KMS-11 (cell line): ENCODE measurements around the gene TOP1.

Experiments used
- H2AFZ ChIP-seq: fragments of 200-600 bp; sonication (generic); 2 replicates; pipeline ENCODE4 v1.6.1; 2016; ENCODE audit warnings: antibody characterized with exemption, mixed run types, low read depth
- H3K27ac ChIP-seq: fragments of 200-600 bp; sonication (generic); 2 replicates; pipeline ENCODE4 v1.6.1; 2016; ENCODE audit warnings: mild to moderate bottlenecking, mixed run types
- H3K27me3 ChIP-seq: fragments of 200-600 bp; sonication (generic); 2 replicates; pipeline ENCODE4 v1.6.1; 2017; ENCODE audit warnings: mild to moderate bottlenecking, low read depth, mixed run types, moderate library complexity; ENCODE audit not compliant: insufficient read depth
- H3K36me3 ChIP-seq: fragments of 200-600 bp; sonication (generic); 2 replicates; pipeline ENCODE4 v1.6.1; 2017; ENCODE audit warnings: mild to moderate bottlenecking, mixed run types; ENCODE audit not compliant: insufficient read depth
- H3K4me1 ChIP-seq: fragments of 200-600 bp; sonication (generic); 2 replicates; pipeline ENCODE4 v1.6.1; 2016; ENCODE audit warnings: mild to moderate bottlenecking, low read depth, mixed run types; ENCODE audit not compliant: poor library complexity, severe bottlenecking
- H3K4me2 ChIP-seq: fragments of 200-600 bp; sonication (generic); 2 replicates; pipeline ENCODE4 v1.7.0; 2016; ENCODE audit warnings: mild to moderate bottlenecking, mixed run types
- H3K4me3 ChIP-seq: fragments of 200-600 bp; sonication (generic); IDR thresholded peaks from 2 replicates; pipeline ENCODE4 v1.6.1; 2017; ENCODE audit warnings: low read depth, low read length, mixed read lengths; ENCODE audit not compliant: insufficient read depth
- H3K79me2 ChIP-seq: fragments of 200-600 bp; sonication (generic); 2 replicates; pipeline ENCODE4 v1.6.1; 2016; ENCODE audit warnings: low read depth, mixed run types; ENCODE audit not compliant: insufficient read depth
- H3K9ac ChIP-seq: fragments of 200-600 bp; sonication (generic); 2 replicates; pipeline ENCODE4 v1.6.1; 2016; ENCODE audit warnings: mild to moderate bottlenecking, mixed run types
- H4K20me1 ChIP-seq: fragments of 200-600 bp; sonication (generic); 2 replicates; pipeline ENCODE4 v1.6.1; 2016; ENCODE audit warnings: mild to moderate bottlenecking, mixed run types; ENCODE audit not compliant: insufficient read depth
- TF ChIP-seq, protein P1 (sequence below): fragments of 200-600 bp; sonication (generic); conservative IDR thresholded peaks from 2 replicates; pipeline ENCODE4 v1.6.1; 2017; ENCODE audit warnings: low read depth, mild to moderate bottlenecking, antibody characterized with exemption, low read length, moderate library complexity, mixed read lengths

The TOP1 gene

DNA sequence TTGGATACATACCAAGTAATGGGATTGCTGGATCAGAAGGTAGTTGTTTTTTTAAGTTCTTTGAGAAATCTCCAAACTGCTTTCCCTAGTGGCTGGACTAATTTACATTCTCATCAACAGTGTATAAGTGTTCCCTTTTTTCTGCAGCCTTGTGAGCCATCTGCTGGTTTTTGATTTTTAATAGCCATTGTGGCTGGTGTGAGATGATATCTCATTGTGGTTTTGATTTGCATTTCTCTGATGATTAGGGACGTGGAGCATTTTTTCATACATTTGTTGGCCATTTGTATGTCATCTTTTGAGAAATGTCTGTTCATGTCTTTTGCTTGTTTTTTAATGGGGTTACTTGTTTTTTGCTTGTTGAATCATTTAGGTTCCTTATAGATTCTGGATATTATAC lies 34.8 kb downstream of the TOP1 start:
- no peak overlapping the region for H3K9ac ChIP-seq
- H3K4me2 ChIP-seq = peak overlapping the region; percentile 15; the same call in 1 of the 2 replicates
- H3K79me2 ChIP-seq = peaks cover 94% of the 10 kb centered on the region
- H3K27ac ChIP-seq = no peak overlapping the region
- peaks cover 17% of the 10 kb centered on the region for H4K20me1 ChIP-seq
- H3K4me1 ChIP-seq = peaks cover 39% of the 10 kb centered on the region
- TF ChIP-seq, protein P1, sequence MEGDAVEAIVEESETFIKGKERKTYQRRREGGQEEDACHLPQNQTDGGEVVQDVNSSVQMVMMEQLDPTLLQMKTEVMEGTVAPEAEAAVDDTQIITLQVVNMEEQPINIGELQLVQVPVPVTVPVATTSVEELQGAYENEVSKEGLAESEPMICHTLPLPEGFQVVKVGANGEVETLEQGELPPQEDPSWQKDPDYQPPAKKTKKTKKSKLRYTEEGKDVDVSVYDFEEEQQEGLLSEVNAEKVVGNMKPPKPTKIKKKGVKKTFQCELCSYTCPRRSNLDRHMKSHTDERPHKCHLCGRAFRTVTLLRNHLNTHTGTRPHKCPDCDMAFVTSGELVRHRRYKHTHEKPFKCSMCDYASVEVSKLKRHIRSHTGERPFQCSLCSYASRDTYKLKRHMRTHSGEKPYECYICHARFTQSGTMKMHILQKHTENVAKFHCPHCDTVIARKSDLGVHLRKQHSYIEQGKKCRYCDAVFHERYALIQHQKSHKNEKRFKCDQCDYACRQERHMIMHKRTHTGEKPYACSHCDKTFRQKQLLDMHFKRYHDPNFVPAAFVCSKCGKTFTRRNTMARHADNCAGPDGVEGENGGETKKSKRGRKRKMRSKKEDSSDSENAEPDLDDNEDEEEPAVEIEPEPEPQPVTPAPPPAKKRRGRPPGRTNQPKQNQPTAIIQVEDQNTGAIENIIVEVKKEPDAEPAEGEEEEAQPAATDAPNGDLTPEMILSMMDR = no peak
- H2AFZ ChIP-seq = no peak overlapping the region
- no peaks in the 10 kb centered on the region for H3K27me3 ChIP-seq
- H3K4me3 ChIP-seq = no peak overlapping the region
- peaks cover 15% of the 10 kb centered on the region; the same call in 1 of the 2 replicates for H3K36me3 ChIP-seq

DNA sequence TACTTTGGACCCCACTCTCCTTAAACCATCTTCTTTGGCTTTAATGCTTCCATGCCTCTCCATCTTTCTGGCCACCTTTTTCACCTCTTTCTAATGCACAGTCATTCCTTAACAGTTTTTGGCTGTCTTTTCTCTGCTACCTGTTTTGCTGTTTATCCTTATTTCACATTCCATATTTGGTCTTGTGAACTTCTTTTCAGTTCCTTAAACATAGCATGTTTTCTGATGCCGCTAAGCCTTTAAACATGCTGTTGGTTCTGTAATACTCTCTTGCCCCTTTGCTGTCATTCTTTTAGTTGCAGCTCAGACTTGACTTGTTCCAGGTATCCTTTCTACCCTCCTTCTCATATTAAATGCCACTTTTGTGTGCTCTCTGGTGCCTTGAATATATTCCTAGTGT lies 35.8 kb downstream of the TOP1 start:
- Histone ChIP-seq H3K79me2 (peaks cover 97% of the 10 kb centered on the region), H4K20me1 (peaks cover 20% of the 10 kb centered on the region), H3K27ac (no peak overlapping the region), H3K36me3 (peaks cover 15% of the 10 kb centered on the region; the same call in 1 of the 2 replicates), H3K4me1 (peaks cover 35% of the 10 kb centered on the region), H3K9ac (no peak overlapping the region), H2AFZ (no peak overlapping the region), H3K27me3 (no peaks in the 10 kb centered on the region), H3K4me2 (no peak overlapping the region), H3K4me3 (no peak overlapping the region)
- TF ChIP-seq, protein P1 = no peak

DNA sequence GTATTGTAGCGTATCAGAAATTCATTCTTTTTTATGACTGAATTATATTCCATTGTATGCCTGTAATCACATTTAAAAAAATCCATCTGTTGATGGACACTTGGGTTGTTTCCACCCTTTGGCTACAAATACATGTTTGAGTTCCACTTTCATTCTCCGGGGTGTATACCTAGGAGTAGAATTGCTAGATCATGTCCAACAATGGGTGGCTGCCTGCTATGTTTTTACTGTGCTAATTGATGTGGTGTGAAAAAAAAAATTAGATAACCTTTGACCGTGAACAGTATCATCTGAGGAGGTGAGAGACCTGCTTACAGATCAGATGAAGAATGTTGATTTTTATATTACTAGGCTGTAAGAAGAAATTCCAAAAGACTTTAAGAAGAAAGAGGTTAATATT lies 37.1 kb downstream of the TOP1 start:
- H3K4me3 ChIP-seq = no peak overlapping the region
- TF ChIP-seq, protein P1 = no peak
- H4K20me1 ChIP-seq = peaks cover 20% of the 10 kb centered on the region
- peaks cover 7% of the 10 kb centered on the region; the same call in 1 of the 2 replicates for H3K36me3 ChIP-seq
- no peak overlapping the region for H2AFZ ChIP-seq
- H3K4me1 ChIP-seq = peaks cover 44% of the 10 kb centered on the region
- no peak overlapping the region for H3K27ac ChIP-seq
- H3K4me2 ChIP-seq = no peak overlapping the region
- no peaks in the 10 kb centered on the region for H3K27me3 ChIP-seq
- H3K79me2 ChIP-seq = peaks cover 97% of the 10 kb centered on the region
- H3K9ac ChIP-seq = no peak overlapping the region

DNA sequence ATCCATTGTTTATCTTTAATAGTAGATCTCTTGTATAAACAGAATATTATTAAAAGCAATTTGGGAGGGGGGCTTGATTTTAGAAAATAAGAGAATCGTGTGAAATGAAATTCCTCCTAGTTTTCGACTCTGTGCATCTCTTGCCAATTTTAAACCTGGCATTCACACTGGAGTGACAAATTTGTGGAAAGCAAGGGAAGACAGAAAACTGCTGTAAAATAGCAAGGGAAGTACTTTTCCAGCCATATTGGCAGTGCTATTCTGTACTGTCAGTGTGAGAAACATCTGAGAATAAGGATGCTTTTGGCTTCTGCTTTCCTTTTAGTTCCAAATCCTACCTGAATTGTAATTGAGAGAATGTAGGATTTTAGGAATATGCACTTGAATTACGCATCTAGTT lies 40.2 kb downstream of the TOP1 start:
- Histone ChIP-seq H2AFZ (no peak overlapping the region), H3K9ac (no peak overlapping the region), H3K4me2 (no peak overlapping the region), H3K36me3 (no peaks in the 10 kb centered on the region; the same call in 1 of the 2 replicates), H3K27me3 (no peaks in the 10 kb centered on the region), H4K20me1 (peaks cover 36% of the 10 kb centered on the region), H3K79me2 (peaks cover 96% of the 10 kb centered on the region), H3K4me1 (peaks cover 59% of the 10 kb centered on the region), H3K27ac (no peak overlapping the region), H3K4me3 (no peak overlapping the region)
- TF ChIP-seq, protein P1 = no peak
